Measurements from ENCODE around the gene ALKBH6. TPM values are rescaled to one million over a fixed set of nuclear protein-coding genes. Genes with fewer than 3 reads are reported as not detected.

ALKBH6 gene
- total and polyA plus RNA-seq, 10 of the 15 experiments (the other 5 are each of a cell fraction or from before 2014, with no cell fraction given), result 1.2 to 56.5 (median 36.1) TPM

GRCh38 chr19:35990156-35990555 is 23.9 kb downstream of the ALKBH6 start:
- ATAC-seq, result no peak
- no peak for FAIRE-seq
- no peak overlapping the region for H3K4me2 ChIP-seq (ENCODE audit: control insufficient read depth, insufficient read depth)
- POLR2A ChIA-PET, result no interaction called here
- no peak overlapping the region for H2AFZ ChIP-seq (ENCODE audit: control insufficient read depth, low read depth, low read length)
- SMC1A ChIA-PET (ENCODE audit: uncharacterized antibody, unreplicated experiment), result no interaction called here
- no peaks in the 10 kb centered on the region for H3K36me3 ChIP-seq (ENCODE audit: control insufficient read depth in 2 of 2, insufficient read depth in 2 of 2, low read length in 1 of 2)
- intact Hi-C loops (cut with micrococcal nuclease; ENCODE audit: unreplicated experiment), result no loop called here
- H3K9me3 ChIP-seq (replicated peaks; ENCODE audit: control insufficient read depth, insufficient read depth, low read length), result no peaks in the 10 kb centered on the region
- H3K79me2 ChIP-seq (ENCODE audit: control insufficient read depth, insufficient read depth, low read length), result peaks cover 3% of the 10 kb centered on the region
- CTCF ChIA-PET, result no interaction called here
- 71% methylated on average over 4 of the region's 4 CpGs for WGBS (ENCODE audit: insufficient coverage, insufficient replicate concordance, low lambda C conversion rate, missing lambda C conversion rate)
- RAD21 ChIA-PET (ENCODE audit: unreplicated experiment), result no interaction called here
- no peak overlapping the region for H3K9ac ChIP-seq (ENCODE audit: control insufficient read depth, insufficient read depth, low read length)
- in situ Hi-C loops (cut with MboI), result no loop called here
- peaks cover 0 to 2% of the 10 kb centered on the region in 2 experiments; a peak in 3 of 4 replicates for H3K27me3 ChIP-seq (replicated peaks in 1 of 2; ENCODE audit: control insufficient read depth in 2 of 2, insufficient read depth in 2 of 2, low read length in 1 of 2)
- DNase-seq (ENCODE audit: low read depth, low spot score), result no peak
- BruUV-seq (replicated peaks), result no TSS peak
- no peak for TF ChIP-seq PML (IDR thresholded peaks at IDR 0.05; ENCODE audit: low read length)
- no peak for TF ChIP-seq YY1 (IDR thresholded peaks at IDR 0.05; ENCODE audit: low read depth, low read length)
- no peak for TF ChIP-seq KDM1A (IDR thresholded peaks at IDR 0.05; ENCODE audit: borderline replicate concordance)
- no peak for TF ChIP-seq SP1 (IDR thresholded peaks at IDR 0.05; ENCODE audit: low read depth, low read length)
- TF ChIP-seq MEF2A (IDR thresholded peaks at IDR 0.05; ENCODE audit: insufficient read depth, low read depth, low read length), result no peak
- TF ChIP-seq KAT2A (conservative IDR thresholded peaks at IDR 0.05; ENCODE audit: control insufficient read depth, low read depth, low read length), result no peak
- no peak for TF ChIP-seq ZNF207 (IDR thresholded peaks at IDR 0.05; ENCODE audit: borderline replicate concordance)
- no peak for TF ChIP-seq NKRF (conservative IDR thresholded peaks at IDR 0.05)
- TF ChIP-seq ZNF622 (IDR thresholded peaks at IDR 0.05), result no peak
- TF ChIP-seq POLR2AphosphoS5 (IDR thresholded peaks at IDR 0.05; ENCODE audit: low read length), result no peak
- TF ChIP-seq PAX8 (IDR thresholded peaks at IDR 0.05), result no peak
- TF ChIP-seq ZZZ3 (IDR thresholded peaks at IDR 0.05; ENCODE audit: control insufficient read depth, insufficient read length, low read depth), result no peak
- no peak for TF ChIP-seq SRF (IDR thresholded peaks at IDR 0.05; ENCODE audit: low read depth in 2 of 2, low read length in 2 of 2)
- no peak for TF ChIP-seq BCL11A (IDR thresholded peaks at IDR 0.05; ENCODE audit: low read depth, low read length)
- TF ChIP-seq JUND (IDR thresholded peaks at IDR 0.05; ENCODE audit: low read depth, low read length), result no peak
- no peak for TF ChIP-seq ETV6 (conservative IDR thresholded peaks at IDR 0.05 in 1 of 2, IDR thresholded peaks at IDR 0.05 in 1 of 2; ENCODE audit: borderline replicate concordance in 1 of 2, low read depth in 1 of 2)
- no peak overlapping the region for H3K4me3 ChIP-seq
- H3K27ac ChIP-seq (ENCODE audit: control insufficient read depth, insufficient read depth), result no peak overlapping the region
- H3K4me1 ChIP-seq (ENCODE audit: control insufficient read depth, insufficient read depth, low read length), result peaks cover 17% of the 10 kb centered on the region
- no peaks in the 10 kb centered on the region for H4K20me1 ChIP-seq (ENCODE audit: control insufficient read depth, insufficient read depth)
